HG02938 (cell line): ENCODE data around the gene LENG9.
"Not testable (repeated sequence)": the region's sequence is repeated elsewhere in the genome, so short reads cannot be mapped to it uniquely, and the experiment has no call there.

Experiments used
- ATAC-seq: cut with Tn5 transposase; IDR thresholded peaks from one replicate; pipeline ENCODE4 v1.9.1; 2021; ENCODE audit warnings: mild to moderate bottlenecking, moderate library complexity; ENCODE audit not compliant: unreplicated experiment

The LENG9 gene

DNA sequence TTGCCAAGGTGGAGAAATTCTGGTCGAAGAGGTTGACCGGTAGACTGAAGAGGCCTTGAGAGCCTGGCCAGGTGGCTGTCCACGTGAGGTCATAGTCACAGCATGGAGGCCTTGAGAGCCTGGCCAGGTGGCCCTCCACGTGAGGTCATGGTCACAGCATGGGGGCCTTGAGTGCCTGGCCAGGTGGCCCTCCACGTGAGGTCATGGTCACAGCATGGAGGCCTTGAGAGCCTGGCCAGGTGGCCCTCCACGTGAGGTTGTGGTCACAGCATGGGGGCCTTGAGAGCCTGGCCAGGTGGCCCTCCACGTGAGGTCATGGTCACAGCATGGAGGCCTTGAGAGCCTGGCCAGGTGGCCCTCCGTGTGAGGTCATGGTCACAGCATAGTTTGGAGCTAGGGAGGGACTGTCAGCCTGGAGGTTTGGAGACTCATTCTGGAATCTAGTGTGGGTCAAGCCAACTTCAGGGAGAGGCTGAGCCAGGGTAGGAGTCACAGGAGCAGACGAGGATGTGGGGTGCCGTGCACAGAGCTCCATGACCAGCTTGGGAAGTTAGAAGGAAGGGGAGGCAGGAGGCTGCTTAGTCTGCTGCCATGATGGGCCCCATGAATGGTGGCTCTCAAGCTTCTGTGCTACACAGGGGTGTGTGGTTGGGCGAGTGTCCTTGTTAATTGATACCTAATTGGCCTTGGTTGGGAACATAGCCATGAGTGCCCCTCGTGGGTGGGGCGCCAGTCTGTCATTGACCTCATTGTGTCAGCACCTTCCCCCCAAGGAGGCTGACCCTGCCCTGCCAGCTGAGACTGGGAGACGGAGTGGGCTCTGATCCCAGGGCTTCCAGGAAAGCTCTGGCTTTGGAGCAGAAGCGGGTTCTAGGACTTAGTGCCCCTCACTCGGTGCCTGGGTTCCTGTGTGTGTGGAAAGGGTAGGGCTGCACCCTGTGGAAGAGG is 4.0 kb downstream of the LENG9 start:
- no peak for ATAC-seq

- ATAC-seq, result no peak
Observed at GRCh38 chr19:54458648-54459281, 4.8 kb downstream of the LENG9 start.

GRCh38 chr19:54457773-54458647 is 5.6 kb downstream of the LENG9 start:
- ATAC-seq, result no peak

DNA sequence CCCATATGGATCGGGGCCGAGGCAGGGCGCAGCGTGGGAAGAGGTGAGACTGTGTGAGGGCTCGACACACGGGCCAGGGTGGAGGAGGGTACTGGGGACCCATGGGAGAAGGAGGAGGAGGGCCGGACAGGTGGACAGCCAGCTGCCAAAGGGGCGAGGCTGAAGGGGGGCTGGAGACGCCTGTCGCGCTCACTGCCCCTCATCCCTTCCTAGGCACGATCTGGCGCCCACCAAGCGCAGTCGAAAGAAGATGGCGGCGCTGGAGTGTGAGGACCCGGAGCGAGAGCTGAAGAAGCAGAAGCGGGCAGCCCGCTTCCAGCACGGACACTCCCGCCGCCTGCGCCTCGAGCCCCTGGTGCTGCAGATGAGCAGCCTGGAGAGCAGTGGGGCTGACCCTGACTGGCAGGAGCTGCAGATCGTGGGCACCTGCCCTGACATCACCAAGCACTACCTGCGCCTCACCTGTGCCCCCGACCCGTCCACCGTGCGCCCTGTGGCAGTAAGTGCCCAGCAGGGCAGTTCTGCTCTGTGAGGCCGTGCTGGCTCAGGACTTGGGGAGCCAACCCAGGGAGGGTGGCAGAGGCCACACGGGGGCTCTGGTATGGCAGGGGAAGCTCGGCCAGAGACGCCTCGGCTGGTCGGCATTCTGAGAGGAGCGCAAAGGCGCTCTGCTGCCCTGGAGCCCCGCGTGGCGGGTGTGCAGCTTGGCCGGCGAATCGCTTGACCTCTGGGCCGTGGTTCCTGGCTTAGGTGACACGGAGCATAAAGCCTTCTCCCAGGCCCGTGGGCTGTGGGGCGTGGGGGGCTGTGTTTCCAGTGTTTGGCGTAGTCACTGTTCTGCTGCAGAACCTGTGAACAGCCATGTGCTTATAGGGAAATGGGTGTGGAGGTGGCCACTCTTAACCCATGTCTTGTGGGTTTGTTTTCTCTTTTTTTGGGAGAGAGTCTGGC is 6.9 kb downstream of the LENG9 start:
- ATAC-seq, result no peak

DNA sequence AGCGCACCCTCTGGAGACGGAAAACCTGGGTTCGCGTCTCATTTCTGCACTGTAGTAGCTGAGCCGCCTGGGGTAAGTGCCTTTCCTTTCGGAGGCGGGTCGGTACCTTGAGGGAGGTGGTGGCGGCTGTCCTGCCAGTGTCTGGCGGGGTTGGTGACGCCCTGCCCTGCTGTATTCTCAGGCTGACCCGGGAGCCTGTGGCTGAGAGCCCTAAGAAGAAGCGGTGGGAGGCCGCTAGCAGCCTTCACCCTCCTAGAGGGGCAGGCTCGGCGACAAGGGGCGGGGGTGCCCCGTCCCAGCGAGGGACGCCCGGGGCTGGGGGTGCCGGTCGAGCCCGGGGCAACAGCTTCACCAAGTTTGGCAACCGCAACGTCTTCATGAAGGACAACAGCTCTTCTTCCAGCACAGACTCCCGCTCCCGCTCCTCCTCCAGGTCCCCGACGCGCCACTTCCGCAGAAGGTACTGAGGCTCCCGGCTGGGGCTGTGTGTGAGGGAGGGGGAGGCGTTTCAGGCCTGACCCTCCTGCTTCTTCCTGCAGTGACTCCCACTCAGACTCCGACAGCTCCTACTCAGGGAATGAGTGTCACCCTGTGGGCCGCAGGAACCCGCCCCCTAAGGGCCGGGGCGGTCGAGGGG is 7.7 kb downstream of the LENG9 start:
- ATAC-seq, result no peak

DNA sequence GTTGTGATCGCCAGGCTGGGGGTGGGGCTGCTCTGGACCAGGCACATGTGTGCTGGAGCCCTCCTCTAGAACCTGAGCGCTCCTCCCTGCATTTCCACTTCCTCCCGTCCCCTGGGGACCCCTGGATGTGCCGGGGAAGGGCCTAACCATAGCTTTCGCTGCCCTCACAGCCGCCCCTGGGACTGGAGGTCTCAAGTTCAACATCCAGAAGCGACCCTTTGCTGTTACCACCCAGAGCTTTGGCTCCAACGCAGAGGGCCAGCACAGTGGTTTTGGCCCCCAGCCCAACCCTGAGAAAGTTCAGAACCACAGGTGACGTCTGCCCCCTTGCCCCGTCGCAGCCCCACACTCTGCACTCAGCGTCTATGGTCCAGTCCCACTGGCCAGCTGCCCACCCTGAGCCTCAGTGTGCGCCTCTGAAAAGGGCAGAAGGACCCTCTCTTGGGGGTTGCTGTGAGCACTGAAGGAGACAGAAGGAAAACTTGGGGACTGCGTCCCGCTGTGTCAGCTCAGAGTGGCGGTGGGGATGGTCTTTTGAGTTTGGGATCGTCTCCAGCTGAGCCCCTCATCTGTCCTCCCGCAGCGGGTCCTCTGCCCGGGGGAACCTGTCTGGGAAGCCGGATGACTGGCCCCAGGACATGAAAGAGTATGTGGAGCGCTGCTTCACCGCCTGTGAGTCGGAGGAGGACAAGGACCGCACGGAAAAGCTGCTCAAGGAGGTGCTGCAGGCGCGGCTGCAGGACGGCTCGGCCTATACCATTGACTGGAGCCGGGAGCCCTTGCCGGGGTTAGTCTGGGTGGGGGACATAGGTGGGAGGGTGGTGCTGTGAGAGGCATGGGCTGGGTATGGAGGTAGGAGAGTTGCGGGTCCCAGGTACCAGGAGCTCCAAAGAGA is 8.6 kb downstream of the LENG9 start:
- ATAC-seq, result no peak

DNA sequence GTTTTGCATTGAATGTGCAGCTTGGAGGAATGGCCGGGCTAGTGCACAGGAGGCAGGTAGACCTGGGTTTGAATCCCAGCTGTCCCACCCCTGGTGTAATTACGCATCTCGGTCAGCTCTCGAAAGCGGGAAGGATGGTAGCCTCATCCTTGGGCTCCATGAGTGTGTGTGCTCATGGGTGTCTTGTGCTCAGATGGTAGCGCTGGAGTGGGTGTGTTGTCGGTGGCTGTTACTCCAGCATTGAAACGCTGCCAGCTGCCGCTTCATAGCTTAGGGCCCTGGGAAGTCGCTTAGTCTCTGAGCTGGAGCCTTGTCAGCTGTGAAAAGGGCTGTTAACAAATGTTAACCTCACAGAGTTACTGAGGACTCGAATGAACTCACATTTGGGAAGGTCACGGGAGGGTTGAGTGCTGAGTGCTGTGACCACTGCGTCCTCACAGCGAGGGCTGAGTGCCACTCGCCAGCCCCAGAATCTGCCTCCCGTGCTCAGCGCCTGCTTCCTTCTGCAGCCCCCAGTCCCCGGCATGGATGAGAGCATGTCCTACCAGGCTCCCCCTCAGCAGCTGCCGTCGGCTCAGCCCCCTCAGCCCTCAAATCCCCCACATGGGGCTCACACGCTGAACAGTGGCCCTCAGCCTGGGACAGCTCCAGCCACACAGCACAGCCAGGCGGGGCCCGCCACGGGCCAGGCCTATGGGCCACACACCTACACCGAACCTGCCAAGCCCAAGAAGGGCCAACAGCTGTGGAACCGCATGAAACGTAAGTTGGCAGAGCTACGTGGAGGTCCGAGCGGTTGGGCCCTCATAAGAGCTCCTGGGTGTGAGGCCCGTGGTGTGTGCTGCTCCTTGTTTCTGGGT is 9.4 kb downstream of the LENG9 start:
- ATAC-seq, result no peak

GRCh38 chr19:54452626-54453025 is 11.0 kb downstream of the LENG9 start:
- no peak for ATAC-seq

DNA sequence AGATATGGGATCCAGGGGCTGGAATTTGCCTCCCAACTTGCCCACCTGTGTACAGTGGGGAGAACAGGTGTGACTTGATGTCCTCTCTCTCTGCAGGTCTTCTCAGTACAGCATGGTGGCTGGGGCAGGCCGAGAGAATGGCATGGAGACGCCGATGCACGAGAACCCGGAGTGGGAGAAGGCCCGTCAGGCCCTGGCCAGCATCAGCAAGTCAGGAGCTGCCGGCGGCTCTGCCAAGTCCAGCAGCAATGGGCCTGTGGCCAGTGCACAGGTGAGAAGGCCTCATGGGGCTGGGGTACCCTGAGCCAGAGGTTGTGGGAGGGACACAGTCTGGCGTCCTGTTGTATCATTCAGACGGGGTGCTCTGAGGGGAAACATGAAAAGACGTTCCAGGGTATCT is 11.6 kb downstream of the LENG9 start:
- ATAC-seq, result no peak

DNA sequence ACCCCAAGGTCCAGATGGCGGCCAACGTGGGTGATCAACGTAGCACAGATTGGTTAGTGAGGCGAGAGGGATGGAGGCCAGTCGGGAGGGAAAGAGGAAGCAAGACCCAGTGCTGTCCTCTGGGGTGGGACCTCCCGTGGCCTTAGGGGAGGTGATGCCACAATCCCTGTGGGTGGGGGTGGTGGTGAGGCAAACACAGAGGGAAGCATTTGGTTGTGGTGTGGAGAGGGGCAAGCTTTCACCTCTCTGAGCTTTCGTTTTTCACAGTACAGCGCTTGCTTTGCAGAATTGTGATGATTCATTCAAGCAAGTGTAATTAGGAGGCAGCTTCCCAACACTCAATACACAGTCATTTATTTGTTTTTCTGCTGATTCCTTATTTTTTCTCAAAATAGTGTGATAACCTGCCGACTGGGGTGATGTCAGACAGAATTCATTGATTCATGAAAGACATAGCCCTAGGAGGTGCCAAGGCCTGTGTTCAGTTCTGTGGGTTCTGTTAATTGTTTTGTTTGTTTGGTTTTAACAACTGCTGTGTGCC is 12.2 kb downstream of the LENG9 start:
- ATAC-seq, result no peak

DNA sequence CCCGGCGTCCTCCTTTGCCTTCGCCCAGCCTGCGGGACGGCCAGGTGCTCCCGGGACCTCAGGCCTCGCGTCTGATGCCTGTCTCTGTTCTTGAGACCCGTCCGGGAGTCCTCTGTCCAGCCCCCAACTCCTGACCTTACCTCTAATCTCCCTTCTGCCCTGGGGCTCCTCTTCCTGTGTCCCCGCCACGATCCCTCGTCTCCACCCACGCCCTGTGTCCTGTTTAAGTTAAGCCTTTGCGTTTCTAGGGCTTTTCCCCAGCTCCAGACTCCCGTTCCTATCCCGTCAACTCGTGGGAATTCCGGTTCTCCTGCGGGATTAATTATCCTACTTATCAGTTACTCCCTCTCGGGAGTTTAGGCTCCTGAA is 13.9 kb downstream of the LENG9 start:
- no peak for ATAC-seq

- ATAC-seq, result peak; percentile 85
Observed at GRCh38 chr19:54448774-54449700, 14.5 kb downstream of the LENG9 start, which contains the start of gene LENG8. Gene LENG8 (plus strand): TSS chr19:54449199. CDS start chr19:54451345, 2,146 bp downstream.

DNA sequence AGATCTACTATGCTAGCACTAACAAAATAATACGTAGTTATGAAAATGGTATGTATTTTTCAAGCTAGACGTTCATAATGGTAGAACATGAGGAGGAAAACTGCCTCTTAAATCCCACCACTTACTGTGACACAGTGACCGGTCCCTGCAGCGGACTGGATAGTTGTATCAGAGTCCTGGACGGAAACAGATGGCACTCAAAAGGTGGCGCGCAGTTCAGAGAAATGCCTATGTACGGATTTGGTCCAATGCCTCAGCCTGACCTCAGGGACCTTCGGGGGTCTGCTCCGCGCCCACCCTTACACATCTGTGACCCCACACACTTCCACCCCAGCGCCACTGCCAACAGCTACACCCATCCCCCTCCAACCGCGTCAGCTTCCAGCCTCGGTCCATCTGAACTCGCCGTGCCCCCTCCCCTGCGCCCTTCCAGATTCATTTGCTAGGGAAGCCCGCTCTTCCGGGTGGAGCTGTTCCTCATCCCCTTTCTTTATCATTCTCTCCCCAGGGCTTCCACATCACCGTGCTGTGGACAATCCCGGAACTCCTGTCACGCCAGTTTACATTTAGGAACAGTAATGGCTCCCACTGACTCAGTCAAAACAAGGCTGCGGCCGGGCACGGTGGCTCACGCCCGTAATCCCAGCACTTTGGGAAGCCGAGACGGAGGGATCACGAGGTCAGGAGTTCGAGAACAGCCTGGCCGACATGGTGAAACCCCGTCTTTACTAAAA is 15.4 kb downstream of the LENG9 start:
- no peak for ATAC-seq

DNA sequence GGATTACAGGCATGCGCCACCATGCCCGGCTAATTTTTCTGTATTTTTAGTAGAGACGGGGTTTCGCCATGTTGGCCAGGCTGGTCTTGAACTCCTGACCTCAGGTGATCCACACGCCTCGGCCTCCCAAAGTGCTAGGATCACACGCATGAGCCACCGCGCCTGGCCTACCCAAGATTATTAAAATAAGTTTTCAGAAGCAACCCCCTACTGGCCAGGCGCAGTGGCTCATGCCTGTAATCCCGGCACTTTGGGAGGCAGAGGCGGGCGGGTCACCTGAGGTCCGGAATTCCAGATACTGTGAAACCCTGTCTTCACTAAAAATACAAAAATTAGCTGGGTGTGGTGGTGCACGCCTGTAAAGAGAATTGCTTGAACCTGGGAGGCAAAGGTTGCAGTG is 17.2 kb downstream of the LENG9 start:
- ATAC-seq, result not testable (repeated sequence)

- ATAC-seq, result no peak
Observed at GRCh38 chr19:54444737-54445136, 18.8 kb downstream of the LENG9 start.

- no peak for ATAC-seq
Observed at GRCh38 chr19:54440641-54441040, 22.9 kb downstream of the LENG9 start.
